ENCODE data around the gene MACROD2. TPM values are rescaled to one million over a fixed set of nuclear protein-coding genes. Genes with fewer than 3 reads are reported as not detected.

MACROD2 gene
- total RNA-seq, 1 donor from 2014 or later = 2.5 TPM

DNA sequence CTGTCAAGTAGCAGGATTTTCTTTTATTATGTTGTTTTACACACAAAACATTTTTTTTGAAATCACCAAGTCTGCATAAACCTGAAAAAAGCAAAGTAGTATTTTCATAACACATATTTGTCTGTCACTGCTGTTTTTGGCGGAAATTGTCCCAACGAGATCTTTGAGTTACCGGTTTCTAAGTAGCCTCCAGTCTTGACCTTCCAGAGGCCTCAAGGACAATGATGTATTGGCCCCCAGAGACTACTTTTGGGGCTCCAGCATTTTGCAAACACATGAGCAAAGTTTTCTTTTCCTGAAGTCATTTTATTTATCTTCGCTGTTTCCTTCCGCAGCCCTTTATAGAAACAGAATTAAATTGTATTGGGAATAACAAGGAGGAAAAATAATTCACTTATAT lies 1715.3 kb downstream of the MACROD2 start:
- H3K27me3 Mint-ChIP-seq (ENCODE audit: unreplicated experiment) = no peaks in the 10 kb centered on the region
- DNase-seq (ENCODE audit: extremely low spot score, unreplicated experiment) = no peak
- H3K36me3 Mint-ChIP-seq (ENCODE audit: unreplicated experiment) = no peaks in the 10 kb centered on the region
- TF ChIP-seq, protein P1, sequence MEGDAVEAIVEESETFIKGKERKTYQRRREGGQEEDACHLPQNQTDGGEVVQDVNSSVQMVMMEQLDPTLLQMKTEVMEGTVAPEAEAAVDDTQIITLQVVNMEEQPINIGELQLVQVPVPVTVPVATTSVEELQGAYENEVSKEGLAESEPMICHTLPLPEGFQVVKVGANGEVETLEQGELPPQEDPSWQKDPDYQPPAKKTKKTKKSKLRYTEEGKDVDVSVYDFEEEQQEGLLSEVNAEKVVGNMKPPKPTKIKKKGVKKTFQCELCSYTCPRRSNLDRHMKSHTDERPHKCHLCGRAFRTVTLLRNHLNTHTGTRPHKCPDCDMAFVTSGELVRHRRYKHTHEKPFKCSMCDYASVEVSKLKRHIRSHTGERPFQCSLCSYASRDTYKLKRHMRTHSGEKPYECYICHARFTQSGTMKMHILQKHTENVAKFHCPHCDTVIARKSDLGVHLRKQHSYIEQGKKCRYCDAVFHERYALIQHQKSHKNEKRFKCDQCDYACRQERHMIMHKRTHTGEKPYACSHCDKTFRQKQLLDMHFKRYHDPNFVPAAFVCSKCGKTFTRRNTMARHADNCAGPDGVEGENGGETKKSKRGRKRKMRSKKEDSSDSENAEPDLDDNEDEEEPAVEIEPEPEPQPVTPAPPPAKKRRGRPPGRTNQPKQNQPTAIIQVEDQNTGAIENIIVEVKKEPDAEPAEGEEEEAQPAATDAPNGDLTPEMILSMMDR (IDR thresholded peaks at IDR 0.05) = no peak
- no peak overlapping the region for H3K4me3 Mint-ChIP-seq (ENCODE audit: unreplicated experiment)
- no peaks in the 10 kb centered on the region for H3K9me3 Mint-ChIP-seq (ENCODE audit: unreplicated experiment)
- H3K27ac Mint-ChIP-seq (ENCODE audit: unreplicated experiment) = no peak overlapping the region
- no peaks in the 10 kb centered on the region for H3K4me1 Mint-ChIP-seq (ENCODE audit: unreplicated experiment)

DNA sequence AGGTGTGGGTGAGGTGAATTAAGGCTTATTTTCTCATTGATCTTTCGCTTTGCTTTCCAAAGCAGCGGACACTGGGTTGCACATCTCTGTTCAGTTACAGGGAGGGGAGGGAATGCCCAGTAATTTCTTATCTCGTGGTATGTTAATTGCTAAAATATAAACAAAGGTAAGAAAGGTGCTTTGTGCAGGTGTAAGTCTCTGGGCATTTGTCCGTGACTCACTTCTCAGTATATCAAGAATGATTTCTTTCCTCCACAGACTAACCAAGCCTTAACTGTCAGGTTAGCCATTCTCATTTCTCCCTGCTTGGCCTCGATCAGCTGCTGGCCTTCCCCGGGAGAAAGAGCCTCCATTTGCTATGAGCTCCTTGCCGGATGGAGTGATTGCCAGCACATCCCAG lies 1715.9 kb downstream of the MACROD2 start:
- Mint-ChIP-seq H3K27ac (ENCODE audit: unreplicated experiment) (no peak overlapping the region), H3K27me3 (ENCODE audit: unreplicated experiment) (no peaks in the 10 kb centered on the region), H3K9me3 (ENCODE audit: unreplicated experiment) (no peaks in the 10 kb centered on the region), H3K4me1 (ENCODE audit: unreplicated experiment) (no peaks in the 10 kb centered on the region), H3K36me3 (ENCODE audit: unreplicated experiment) (no peaks in the 10 kb centered on the region), H3K4me3 (ENCODE audit: unreplicated experiment) (no peak overlapping the region)
- TF ChIP-seq, protein P1 (IDR thresholded peaks at IDR 0.05) = no peak
- DNase-seq (ENCODE audit: extremely low spot score, unreplicated experiment) = no peak

DNA sequence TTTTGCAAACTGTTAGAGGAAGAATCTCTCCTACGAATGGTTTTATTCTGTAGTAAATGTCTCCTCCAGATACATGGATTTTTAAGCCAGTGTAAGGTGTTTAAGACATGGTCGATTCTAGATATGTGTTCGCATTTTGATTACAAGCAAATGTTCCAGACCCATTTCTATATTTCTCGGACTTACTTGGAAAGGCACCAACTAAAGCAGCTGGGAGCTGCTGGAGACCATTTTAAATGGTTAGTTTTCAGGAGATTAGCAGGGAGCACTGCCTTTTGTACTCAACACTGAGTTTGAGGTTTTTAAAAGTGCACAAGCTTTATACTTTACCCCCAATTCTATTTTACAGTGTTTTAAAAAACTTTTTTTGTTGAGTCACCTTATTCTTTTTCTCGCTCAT lies 1720.9 kb downstream of the MACROD2 start:
- DNase-seq (ENCODE audit: extremely low spot score, unreplicated experiment) = no peak
- Mint-ChIP-seq H3K9me3 (ENCODE audit: unreplicated experiment) (no peaks in the 10 kb centered on the region), H3K4me1 (ENCODE audit: unreplicated experiment) (no peaks in the 10 kb centered on the region), H3K4me3 (ENCODE audit: unreplicated experiment) (no peak overlapping the region), H3K27ac (ENCODE audit: unreplicated experiment) (no peak overlapping the region), H3K36me3 (ENCODE audit: unreplicated experiment) (no peaks in the 10 kb centered on the region), H3K27me3 (ENCODE audit: unreplicated experiment) (no peaks in the 10 kb centered on the region)
- TF ChIP-seq, protein P1 (IDR thresholded peaks at IDR 0.05) = no peak

DNA sequence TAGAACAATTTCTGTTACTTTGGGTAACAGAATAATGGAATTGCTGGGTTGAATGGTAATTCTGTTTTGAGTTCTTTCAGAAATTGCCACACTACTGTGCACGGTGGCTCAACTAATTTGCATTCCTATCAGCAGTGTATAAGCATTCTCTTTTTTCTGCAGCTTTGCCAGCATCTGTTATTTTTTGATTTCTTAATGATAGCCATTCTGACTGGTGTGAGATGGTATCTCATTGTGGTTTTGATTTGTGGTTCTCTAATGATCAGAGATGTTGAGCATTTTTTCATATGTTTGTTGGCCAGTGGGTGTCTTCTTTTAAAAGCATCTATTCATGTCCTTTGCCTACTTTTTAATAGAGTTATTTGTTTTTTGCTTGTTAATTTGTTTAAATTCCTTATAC lies 1731.1 kb downstream of the MACROD2 start:
- no peaks in the 10 kb centered on the region for H3K4me1 Mint-ChIP-seq (ENCODE audit: unreplicated experiment)
- H3K9me3 Mint-ChIP-seq (ENCODE audit: unreplicated experiment) = peaks cover 14% of the 10 kb centered on the region

DNA sequence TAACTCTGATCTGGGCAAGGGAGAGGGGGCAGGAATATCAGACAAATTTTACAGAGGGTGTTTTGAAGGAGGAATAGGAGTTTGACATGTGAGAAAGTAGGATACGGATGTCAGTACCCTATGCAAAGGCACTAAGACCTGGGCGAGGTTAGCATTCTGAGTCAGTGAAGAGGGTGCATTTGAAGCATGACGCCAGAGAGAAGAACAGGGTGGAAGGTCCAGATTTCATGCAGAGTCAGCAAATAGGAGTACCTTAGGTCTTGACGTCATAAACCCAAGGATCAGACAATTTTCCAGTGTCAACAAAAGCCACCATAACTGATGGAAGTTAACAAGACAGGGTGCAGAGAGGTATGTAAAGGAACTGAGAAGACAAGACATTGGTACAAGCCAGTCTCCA lies 1738.7 kb downstream of the MACROD2 start:
- Mint-ChIP-seq H3K4me1 (ENCODE audit: unreplicated experiment) (no peaks in the 10 kb centered on the region), H3K27ac (ENCODE audit: unreplicated experiment) (no peak overlapping the region), H3K36me3 (ENCODE audit: unreplicated experiment) (no peaks in the 10 kb centered on the region), H3K4me3 (ENCODE audit: unreplicated experiment) (no peak overlapping the region), H3K9me3 (ENCODE audit: unreplicated experiment) (peaks cover 10% of the 10 kb centered on the region), H3K27me3 (ENCODE audit: unreplicated experiment) (no peaks in the 10 kb centered on the region)
- TF ChIP-seq, protein P1 (IDR thresholded peaks at IDR 0.05) = no peak
- no peak for DNase-seq (ENCODE audit: extremely low spot score, unreplicated experiment)

More for the DNA sequence above, 1731.1 kb downstream of the MACROD2 start:
- no peak overlapping the region for H3K27ac Mint-ChIP-seq (ENCODE audit: unreplicated experiment)
- no peak for DNase-seq (ENCODE audit: extremely low spot score, unreplicated experiment)
- TF ChIP-seq, protein P1 (IDR thresholded peaks at IDR 0.05) = no peak
- H3K36me3 Mint-ChIP-seq (ENCODE audit: unreplicated experiment) = no peaks in the 10 kb centered on the region
- H3K4me3 Mint-ChIP-seq (ENCODE audit: unreplicated experiment) = no peak overlapping the region
- no peaks in the 10 kb centered on the region for H3K27me3 Mint-ChIP-seq (ENCODE audit: unreplicated experiment)

Measured in osteocyte (in vitro differentiated cells).